ENCODE results near the gene C1orf115.
"Not testable (repeated sequence)": the region's sequence is repeated elsewhere in the genome, so short reads cannot be mapped to it uniquely, and the experiment has no call there.

The C1orf115 gene

DNA sequence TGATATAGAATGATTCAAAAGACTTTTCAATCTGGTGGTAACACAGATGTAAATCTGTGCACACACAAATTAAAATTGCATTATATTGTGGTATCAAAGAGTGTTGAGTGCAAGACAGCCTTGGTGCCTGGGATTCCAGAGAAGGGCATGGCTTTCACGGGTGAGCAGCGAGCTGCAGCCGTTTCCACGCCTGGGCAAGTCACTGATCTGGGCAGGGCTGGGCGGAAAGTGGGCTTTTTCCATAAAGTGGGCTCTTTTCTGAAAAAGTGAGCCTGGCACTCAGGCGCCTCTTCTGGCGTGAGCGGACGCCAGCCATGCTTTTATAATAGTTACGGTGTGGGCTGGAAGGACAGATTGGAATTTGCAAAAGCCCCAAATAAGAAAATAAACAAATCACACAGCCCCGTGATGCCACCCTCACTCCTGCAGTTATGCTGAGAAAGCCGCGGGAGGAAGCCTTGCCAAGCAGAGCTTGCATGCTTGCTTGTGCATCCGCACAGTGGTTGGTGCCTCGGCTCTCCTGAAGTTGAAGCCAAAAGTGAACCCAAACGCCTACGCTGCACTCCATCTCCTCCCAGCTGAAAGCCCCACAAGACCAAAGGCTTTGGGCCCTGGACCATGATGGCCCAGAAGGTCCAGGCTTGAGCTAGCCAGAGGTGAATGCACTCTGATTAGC lies 7.1 kb upstream of the C1orf115 start:
- in situ Hi-C loops (cut with HindIII; ENCODE audit: low pct_unique_long_range_greater_than_20kb, low sequenced_read_pairs) = no loop called here
- no peak for TF ChIP-seq JUND (IDR thresholded peaks at IDR 0.05; ENCODE audit: low read depth)
- no peak for DNase-seq (ENCODE audit: low read depth in 1 of 2, low spot score in 1 of 2)

GRCh38 chr1:220683716-220684115 lies 6.4 kb upstream of the C1orf115 start:
- in situ Hi-C loops (cut with HindIII; ENCODE audit: low pct_unique_long_range_greater_than_20kb, low sequenced_read_pairs) = not testable (repeated sequence)

DNA sequence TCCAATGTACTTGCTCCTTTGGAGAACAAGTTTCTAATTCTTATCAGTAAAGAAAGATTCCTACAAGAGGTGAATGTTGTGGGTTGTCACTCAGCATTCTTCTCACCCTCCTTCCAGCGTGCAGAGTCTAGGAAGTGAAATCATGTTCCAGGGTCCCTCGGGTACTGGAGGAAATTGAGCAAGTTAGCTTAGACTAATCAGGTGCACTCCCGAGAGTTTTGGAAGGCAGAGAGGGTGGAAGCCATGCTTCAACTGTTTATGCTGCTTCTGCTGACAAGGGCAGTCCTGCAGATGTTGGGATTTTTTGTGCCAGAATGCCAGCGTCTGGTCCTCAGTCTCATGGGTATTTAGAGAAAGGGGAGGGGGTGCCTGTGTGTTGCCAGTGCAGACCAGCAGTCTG lies 5.3 kb upstream of the C1orf115 start:
- DNase-seq (ENCODE audit: low read depth in 1 of 2, low spot score in 1 of 2) = no peak
- in situ Hi-C loops (cut with HindIII; ENCODE audit: low pct_unique_long_range_greater_than_20kb, low sequenced_read_pairs) = no loop called here
- TF ChIP-seq JUND (IDR thresholded peaks at IDR 0.05; ENCODE audit: low read depth) = no peak

More at GRCh38 chr1:220683716-220684115, 6.4 kb upstream of the C1orf115 start:
- DNase-seq (ENCODE audit: low read depth in 1 of 2, low spot score in 1 of 2) = not testable (repeated sequence)

DNA sequence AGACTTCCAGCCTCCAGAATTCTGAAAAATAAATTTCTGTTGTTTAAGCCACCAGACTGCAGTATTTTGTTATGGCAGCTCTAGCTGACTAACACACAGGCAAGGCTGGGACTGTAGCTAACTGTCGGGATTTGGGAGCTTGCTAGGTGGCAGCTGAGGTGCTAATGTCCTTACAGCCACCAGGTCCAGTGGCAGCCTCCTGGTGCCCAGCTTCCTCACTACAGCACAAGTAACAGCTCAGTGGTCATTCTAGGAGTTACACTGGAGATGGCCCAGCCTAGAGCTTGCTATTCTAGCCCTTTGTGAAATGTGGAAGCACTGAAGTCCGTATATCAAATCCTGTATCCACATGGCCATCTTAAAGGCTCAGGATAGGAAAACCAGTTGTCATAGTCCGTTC lies 4.3 kb upstream of the C1orf115 start:
- in situ Hi-C loops (cut with HindIII; ENCODE audit: low pct_unique_long_range_greater_than_20kb, low sequenced_read_pairs) = no loop called here
- peak in 1 of 2 experiments; percentile 78 for DNase-seq (ENCODE audit: low read depth in 1 of 2, low spot score in 1 of 2)
- TF ChIP-seq JUND (IDR thresholded peaks at IDR 0.05; ENCODE audit: low read depth) = no peak

DNA sequence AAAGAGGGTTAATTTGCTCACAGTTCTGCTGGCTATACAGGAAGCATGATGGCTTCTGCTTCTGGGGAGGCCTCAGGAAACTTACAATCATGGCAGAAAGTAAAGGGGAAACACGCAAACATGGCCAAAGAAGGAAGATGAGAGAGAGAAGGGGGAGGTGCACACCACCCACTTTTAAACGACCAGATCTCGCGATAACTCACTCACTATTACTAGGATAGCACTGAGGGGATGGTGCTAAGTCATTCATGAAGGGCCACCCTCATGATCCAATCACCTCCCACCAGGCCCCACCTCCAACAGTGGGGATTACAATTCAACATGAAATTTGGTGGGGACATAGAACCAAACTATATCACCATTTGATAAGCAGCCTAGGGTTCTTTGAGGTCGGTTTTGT lies 2.4 kb upstream of the C1orf115 start:
- in situ Hi-C loops (cut with HindIII; ENCODE audit: low pct_unique_long_range_greater_than_20kb, low sequenced_read_pairs) = no loop called here
- no peak for DNase-seq (ENCODE audit: low read depth in 1 of 2, low spot score in 1 of 2)
- no peak for TF ChIP-seq JUND (IDR thresholded peaks at IDR 0.05; ENCODE audit: low read depth)

DNA sequence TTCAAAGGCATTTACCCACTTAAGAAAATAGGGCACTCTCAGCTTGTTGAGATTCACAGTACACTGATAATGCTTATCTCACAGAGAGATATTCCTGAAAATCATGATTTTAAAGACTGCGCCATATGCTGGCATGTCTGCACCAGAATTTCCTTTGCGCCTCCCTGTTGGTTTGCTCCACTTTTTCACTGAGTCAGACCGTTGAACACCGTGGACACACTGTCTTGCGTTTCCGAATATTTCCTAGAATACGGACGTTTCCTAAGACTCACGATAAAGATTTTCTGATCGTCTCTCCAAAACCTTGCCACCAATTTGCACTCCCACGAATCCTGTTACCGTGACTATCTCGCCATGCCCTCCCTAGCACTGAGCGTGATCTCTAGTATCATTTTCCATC lies 497 bp upstream of the C1orf115 start:
- DNase-seq (ENCODE audit: low read depth in 1 of 2, low spot score in 1 of 2) = no peak
- TF ChIP-seq JUND (IDR thresholded peaks at IDR 0.05; ENCODE audit: low read depth) = no peak
- in situ Hi-C loops (cut with HindIII; ENCODE audit: low pct_unique_long_range_greater_than_20kb, low sequenced_read_pairs) = no loop called here

DNA sequence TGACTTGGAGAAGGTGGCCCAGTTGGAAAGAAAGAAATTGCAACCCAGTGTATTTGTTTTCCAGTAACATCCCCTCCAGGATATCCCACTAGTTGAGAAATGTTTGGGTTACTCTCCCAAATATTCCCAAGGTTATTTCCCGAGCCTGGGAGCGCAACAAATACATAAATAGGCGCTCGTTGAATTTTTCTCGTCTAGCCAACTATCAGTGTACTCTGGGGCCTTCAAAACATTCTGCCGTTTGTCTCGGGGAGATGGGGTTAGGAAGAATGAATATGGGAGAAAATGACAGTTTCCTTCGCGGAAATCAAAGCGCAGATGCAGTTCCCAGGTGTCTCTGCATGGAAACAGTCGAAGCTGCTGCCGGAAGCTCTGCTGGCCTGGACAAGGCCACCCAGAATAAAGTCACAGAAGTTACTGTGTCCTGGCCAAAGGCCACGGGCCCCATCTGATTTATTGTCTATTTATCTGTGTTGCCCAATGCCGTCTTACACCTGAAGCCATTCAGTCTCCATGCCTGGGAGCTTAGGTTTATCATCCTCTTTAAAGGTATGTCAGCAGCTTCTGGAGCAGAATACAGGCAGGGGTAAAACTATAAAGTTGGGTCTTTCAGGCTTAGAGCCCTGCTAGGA lies 1.0 kb downstream of the C1orf115 start:
- TF ChIP-seq JUND (IDR thresholded peaks at IDR 0.05; ENCODE audit: low read depth) = no peak
- DNase-seq (ENCODE audit: low read depth in 1 of 2, low spot score in 1 of 2) = no peak
- in situ Hi-C loops (cut with HindIII; ENCODE audit: low pct_unique_long_range_greater_than_20kb, low sequenced_read_pairs) = no loop called here

- DNase-seq (ENCODE audit: low read depth in 1 of 2, low spot score in 1 of 2) = no peak
- TF ChIP-seq JUND (IDR thresholded peaks at IDR 0.05; ENCODE audit: low read depth) = no peak
- in situ Hi-C loops (cut with HindIII; ENCODE audit: low pct_unique_long_range_greater_than_20kb, low sequenced_read_pairs) = no loop called here
These were observed 2.5 kb downstream of the C1orf115 start for GRCh38 chr1:220692436-220693228.

GRCh38 chr1:220694866-220695382 lies 4.8 kb downstream of the C1orf115 start:
- in situ Hi-C loops (cut with HindIII; ENCODE audit: low pct_unique_long_range_greater_than_20kb, low sequenced_read_pairs) = no loop called here
- no peak for DNase-seq (ENCODE audit: low read depth in 1 of 2, low spot score in 1 of 2)
- no peak for TF ChIP-seq JUND (IDR thresholded peaks at IDR 0.05; ENCODE audit: low read depth)

DNA sequence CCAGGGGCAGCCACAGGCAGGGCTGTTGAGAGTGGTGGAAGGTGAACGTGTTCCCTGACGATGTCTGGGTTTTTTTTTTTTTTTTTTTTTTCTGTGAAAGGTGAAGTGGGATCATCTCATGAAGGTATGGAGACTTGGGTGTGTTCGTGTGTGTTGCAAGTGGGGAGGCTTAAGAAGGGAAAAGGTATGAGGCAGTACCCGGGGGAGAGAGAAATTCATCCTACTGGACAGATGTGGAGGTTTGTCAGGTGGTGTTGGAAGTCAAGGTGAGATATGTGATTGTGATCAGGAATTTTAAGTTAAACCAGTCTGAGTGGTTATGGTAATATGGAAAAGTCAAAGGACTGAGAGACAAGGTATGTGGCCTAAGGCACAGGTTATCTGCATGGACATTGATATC lies 5.3 kb downstream of the C1orf115 start:
- DNase-seq (ENCODE audit: low read depth in 1 of 2, low spot score in 1 of 2) = no peak

DNA sequence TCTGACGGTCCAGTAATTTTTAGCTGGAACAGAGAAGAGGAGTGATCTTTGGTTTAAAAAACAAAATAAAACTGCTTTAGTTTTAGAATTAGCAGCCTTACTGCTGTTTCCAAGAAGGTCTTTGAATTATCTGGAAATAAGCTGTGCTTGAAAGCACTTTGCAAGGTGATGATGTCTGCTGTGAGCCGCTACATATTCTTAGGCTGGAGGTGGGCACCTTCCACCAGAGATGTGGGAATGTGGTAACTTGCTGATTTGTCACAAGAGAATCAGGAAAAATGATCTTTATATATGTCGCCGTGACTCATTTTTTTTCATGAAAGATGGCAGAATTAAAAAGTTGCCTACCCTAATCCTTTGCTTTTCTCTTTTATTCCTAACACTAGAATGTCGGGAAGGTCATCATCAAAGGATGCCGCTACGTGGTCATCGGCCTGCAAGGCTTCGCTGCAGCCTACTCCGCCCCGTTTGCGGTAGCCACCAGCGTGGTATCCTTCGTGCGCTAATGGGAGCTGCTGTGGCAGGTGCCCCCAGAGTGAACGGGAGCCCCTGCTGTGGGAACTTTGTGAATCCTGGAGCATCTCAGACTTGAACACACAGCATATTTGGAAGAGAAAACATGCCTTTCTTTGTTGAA lies 6.2 kb downstream of the C1orf115 start:
- TF ChIP-seq JUND (IDR thresholded peaks at IDR 0.05; ENCODE audit: low read depth) = no peak
- in situ Hi-C loops (cut with HindIII; ENCODE audit: low pct_unique_long_range_greater_than_20kb, low sequenced_read_pairs) = no loop called here
- DNase-seq (ENCODE audit: low read depth in 1 of 2, low spot score in 1 of 2) = no peak

More for the DNA sequence above, 5.3 kb downstream of the C1orf115 start:
- in situ Hi-C loops (cut with HindIII; ENCODE audit: low pct_unique_long_range_greater_than_20kb, low sequenced_read_pairs) = no loop called here
- no peak for TF ChIP-seq JUND (IDR thresholded peaks at IDR 0.05; ENCODE audit: low read depth)

DNA sequence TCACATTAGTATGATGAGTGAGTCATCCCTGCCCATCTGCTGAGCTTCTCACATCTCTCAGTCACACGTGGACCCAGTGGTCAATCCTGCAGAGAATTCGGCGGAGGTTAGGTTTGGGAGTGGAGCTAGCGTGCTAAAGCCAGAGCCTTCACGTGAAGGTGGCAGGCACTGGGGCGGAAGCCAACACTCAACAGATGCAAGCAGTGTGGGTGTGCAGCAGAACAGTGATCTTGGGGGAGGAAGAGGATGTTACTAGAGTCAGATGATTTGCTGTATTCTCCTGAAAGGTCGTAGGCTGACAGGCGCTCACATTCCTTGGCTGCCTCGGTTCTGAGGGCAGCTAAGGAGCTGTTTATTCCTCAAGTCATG lies 6.7 kb downstream of the C1orf115 start:
- no peak for TF ChIP-seq JUND (IDR thresholded peaks at IDR 0.05; ENCODE audit: low read depth)
- in situ Hi-C loops (cut with HindIII; ENCODE audit: low pct_unique_long_range_greater_than_20kb, low sequenced_read_pairs) = no loop called here
- DNase-seq (ENCODE audit: low read depth in 1 of 2, low spot score in 1 of 2) = no peak

All from T47D (cell line).